Smooth muscle cell (in vitro differentiated cells): Measurements from ENCODE around the gene FAIM2. TPM values are rescaled to one million over a fixed set of nuclear protein-coding genes. Genes with fewer than 3 reads are reported as not detected.

Source experiments
- DNase-seq: peaks from one replicate; lab custom pipeline; 2025; ENCODE audit not compliant: unreplicated experiment; lab: John Stamatoyannopoulos, UW
- H2AFZ ChIP-seq: fragments of 200-600 bp; sonication (generic); 2 replicates; pipeline ENCODE4 v1.6.0; 2016; ENCODE audit warnings: antibody characterized with exemption, low read depth, mild to moderate bottlenecking
- H3F3A ChIP-seq: fragments of 200-600 bp; sonication (generic); 2 replicates; pipeline ENCODE4 v1.6.0; 2017; ENCODE audit warnings: antibody characterized with exemption, low read depth
- H3K27ac ChIP-seq: fragments of 200-600 bp; sonication (generic); 2 replicates; pipeline ENCODE4 v1.5.1; 2016; ENCODE audit warnings: low read depth, mild to moderate bottlenecking
- H3K27me3 ChIP-seq: fragments of 200-600 bp; sonication (generic); 2 replicates; pipeline ENCODE4 v1.6.1; 2016; ENCODE audit warnings: low read depth, mild to moderate bottlenecking
- H3K36me3 ChIP-seq: fragments of 200-600 bp; sonication (generic); 2 replicates; pipeline ENCODE4 v1.5.1; 2016; ENCODE audit warnings: low read depth
- H3K4me1 ChIP-seq: fragments of 200-600 bp; sonication (generic); 2 replicates; pipeline ENCODE4 v1.5.1; 2016; ENCODE audit warnings: low read depth
- H3K4me2 ChIP-seq: fragments of 200-600 bp; sonication (generic); 2 replicates; pipeline ENCODE4 v1.6.0; 2016; ENCODE audit warnings: mild to moderate bottlenecking
- H3K4me3 ChIP-seq: fragments of 200-600 bp; sonication (generic); 2 replicates; pipeline ENCODE4 v1.5.1; 2016; ENCODE audit warnings: mild to moderate bottlenecking
- H3K79me2 ChIP-seq: fragments of 200-600 bp; sonication (generic); 2 replicates; pipeline ENCODE4 v1.6.0; 2016; ENCODE audit warnings: low read depth, mild to moderate bottlenecking
- H3K9ac ChIP-seq: fragments of 200-600 bp; sonication (generic); 2 replicates; pipeline ENCODE4 v1.6.0; 2016; ENCODE audit warnings: low read depth
- H3K9me3 ChIP-seq: fragments of 200-600 bp; sonication (generic); replicated peaks from 2 replicates; pipeline ENCODE4 v1.5.1; 2016; ENCODE audit warnings: low read depth
- H4K20me1 ChIP-seq: fragments of 200-600 bp; sonication (generic); 2 replicates; pipeline ENCODE4 v1.6.0; 2016; ENCODE audit warnings: low read depth
- CTCF ChIP-seq: fragments of 200-600 bp; sonication (generic); IDR thresholded peaks from 2 replicates; pipeline ENCODE4 v1.5.1; 2017; ENCODE audit warnings: borderline replicate concordance, mild to moderate bottlenecking, antibody characterized with exemption; ENCODE audit not compliant: insufficient read depth, poor library complexity, severe bottlenecking
- WGBS: methylation state at CpG from one replicate; pipeline ENCODE4 v1.1.7; 2016; ENCODE audit warnings: low lambda C conversion rate; 5-methylcytosine and 5-hydroxymethylcytosine counted together
- polyA plus RNA-seq: library from polyadenylated mRNA; unstranded; fragments of >200 nt; fragmentation: Nextera tagmentation; extraction: Ambion mirVana; gene quantifications from 2 replicates; pipeline ENCODE4 v1.2.1, GENCODE V29; 2016
- total RNA-seq: library from RNA; depleted of rRNA; stranded (reverse); fragments of >200 nt; gene quantifications from 2 replicates; pipeline ENCODE4 v1.2.3, GENCODE V29; 2014

The FAIM2 gene
- total and polyA plus RNA-seq, 2 experiments from 2014 or later = 0.67 to 1.2 TPM

DNA sequence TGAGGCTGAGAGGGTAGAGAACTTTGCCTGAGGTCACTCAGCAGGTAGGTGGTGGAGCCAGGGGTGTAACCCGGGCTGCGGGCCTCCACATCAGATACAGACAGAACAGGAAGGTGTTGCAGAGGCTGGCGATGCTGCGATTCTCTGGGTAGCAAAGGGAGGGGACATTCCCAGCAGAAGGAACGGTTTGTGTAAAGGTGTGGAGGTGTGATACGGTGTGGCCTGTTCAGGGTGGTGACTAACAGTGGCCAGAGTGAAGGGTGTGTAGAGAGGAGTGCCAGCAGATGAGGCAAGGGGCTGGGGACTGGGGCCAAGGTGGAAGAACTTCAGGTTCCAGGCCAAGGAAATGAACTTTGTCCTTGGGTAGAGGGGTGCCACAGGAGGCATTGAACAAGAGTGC is 18.2 kb upstream of the FAIM2 start:
- H3K27ac ChIP-seq = no peak overlapping the region
- H3K36me3 ChIP-seq = no peaks in the 10 kb centered on the region
- H2AFZ ChIP-seq = no peak overlapping the region
- DNase-seq = no peak
- no peaks in the 10 kb centered on the region for H3K27me3 ChIP-seq
- WGBS = 77% methylated on average over 6 of the region's 6 CpGs
- no peaks in the 10 kb centered on the region for H3K4me1 ChIP-seq
- H3K9me3 ChIP-seq = no peaks in the 10 kb centered on the region
- no peak overlapping the region for H3K4me3 ChIP-seq
- no peaks in the 10 kb centered on the region for H4K20me1 ChIP-seq
- no peak overlapping the region for H3K4me2 ChIP-seq
- H3K79me2 ChIP-seq = no peaks in the 10 kb centered on the region
- H3F3A ChIP-seq = no peaks in the 10 kb centered on the region
- no peak overlapping the region for H3K9ac ChIP-seq
- no peak for TF ChIP-seq CTCF

GRCh38 chr12:49921299-49921698 is 17.6 kb upstream of the FAIM2 start:
- WGBS = 62% methylated on average over 3 of the region's 3 CpGs
- Histone ChIP-seq H3K36me3 (no peaks in the 10 kb centered on the region), H3K79me2 (no peaks in the 10 kb centered on the region), H3K27ac (no peak overlapping the region), H3K9me3 (no peaks in the 10 kb centered on the region), H3K4me2 (no peak overlapping the region), H3K4me3 (no peak overlapping the region), H2AFZ (no peak overlapping the region), H3K4me1 (no peaks in the 10 kb centered on the region), H4K20me1 (no peaks in the 10 kb centered on the region), H3K9ac (no peak overlapping the region), H3K27me3 (no peaks in the 10 kb centered on the region), H3F3A (no peaks in the 10 kb centered on the region)
- no peak for TF ChIP-seq CTCF
- DNase-seq = no peak

- Histone ChIP-seq H3K79me2 (no peaks in the 10 kb centered on the region), H3K4me2 (no peak overlapping the region), H3K27me3 (no peaks in the 10 kb centered on the region), H3K4me1 (no peaks in the 10 kb centered on the region), H3K36me3 (no peaks in the 10 kb centered on the region), H3K9ac (no peak overlapping the region), H3F3A (no peaks in the 10 kb centered on the region), H3K4me3 (no peak overlapping the region), H2AFZ (no peak overlapping the region), H4K20me1 (no peaks in the 10 kb centered on the region), H3K9me3 (no peaks in the 10 kb centered on the region), H3K27ac (no peak overlapping the region)
- TF ChIP-seq CTCF = no peak
- DNase-seq = no peak
- 88% methylated on average over 3 of the region's 3 CpGs for WGBS
These were observed 17.2 kb upstream of the FAIM2 start for GRCh38 chr12:49920915-49921286.

DNA sequence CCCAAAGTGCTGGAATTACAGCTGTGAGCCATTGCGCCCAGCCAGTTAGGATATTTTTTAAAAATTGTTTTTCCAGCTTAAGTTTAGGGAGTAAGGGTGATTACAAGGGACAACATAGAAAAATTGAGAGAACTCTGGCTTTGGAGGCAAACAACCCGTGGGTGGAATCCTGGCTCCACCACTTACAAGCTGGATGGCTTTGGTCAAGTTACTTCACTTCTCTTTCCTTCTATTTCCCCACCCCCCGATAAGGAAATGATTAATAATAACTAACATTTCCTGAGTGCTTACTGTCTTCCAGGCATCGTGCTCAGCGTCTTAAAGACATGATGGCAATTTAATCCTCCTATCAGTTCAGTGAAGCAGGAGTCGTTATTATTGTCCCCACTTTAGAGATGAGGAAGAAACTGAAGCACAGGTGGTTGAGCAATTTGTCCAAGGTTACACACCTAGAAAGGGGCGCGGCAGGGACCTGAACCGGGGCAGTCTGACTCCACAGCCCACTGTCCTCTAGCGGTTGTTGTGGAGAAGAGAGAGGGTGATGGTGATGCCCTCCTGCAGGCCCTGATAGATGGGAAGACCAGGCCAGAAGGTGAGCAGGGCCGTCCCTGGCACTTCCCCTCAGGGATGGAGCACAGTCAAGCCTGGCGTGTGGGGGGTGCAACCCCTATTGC is 16.7 kb upstream of the FAIM2 start:
- Histone ChIP-seq H3K27ac (no peak overlapping the region), H3K4me1 (no peaks in the 10 kb centered on the region), H2AFZ (no peak overlapping the region), H4K20me1 (no peaks in the 10 kb centered on the region), H3K4me2 (no peak overlapping the region), H3K9ac (no peak overlapping the region), H3K27me3 (no peaks in the 10 kb centered on the region), H3K36me3 (no peaks in the 10 kb centered on the region), H3K79me2 (no peaks in the 10 kb centered on the region), H3K9me3 (no peaks in the 10 kb centered on the region), H3F3A (no peaks in the 10 kb centered on the region), H3K4me3 (no peak overlapping the region)
- WGBS = 65% methylated on average over 12 of the region's 12 CpGs
- no peak for TF ChIP-seq CTCF
- no peak for DNase-seq
